Measurements from ENCODE around the gene GALNT9. TPM values are rescaled to one million over a fixed set of nuclear protein-coding genes. Genes with fewer than 3 reads are reported as not detected.

The GALNT9 gene
- polyA plus RNA-seq, 1 experiment: not detected

DNA sequence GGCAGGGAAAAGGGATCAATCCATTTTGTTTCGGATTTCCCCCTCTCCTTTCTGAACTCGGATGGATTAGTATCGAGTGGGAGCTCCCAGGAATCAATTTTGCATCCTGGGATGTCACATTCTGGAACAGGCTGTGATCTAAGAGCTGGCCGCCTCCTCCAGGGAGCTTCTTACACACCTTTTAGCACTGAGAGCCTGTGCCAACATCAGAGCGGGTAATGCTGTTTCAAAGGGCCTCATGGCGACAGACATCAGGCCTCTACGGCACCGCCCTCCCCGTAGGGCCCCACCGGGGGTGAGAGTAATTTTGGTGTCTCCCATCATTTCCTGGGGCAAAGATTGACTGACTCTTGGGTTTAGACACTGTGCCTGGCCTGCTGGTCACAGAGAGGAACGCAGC lies 2.7 kb downstream of the GALNT9 start:
- Histone ChIP-seq H3K4me3 (ENCODE audit: low read depth, low read length) (no peak overlapping the region), H3K36me3 (ENCODE audit: control insufficient read depth, insufficient read depth, low read length) (no peaks in the 10 kb centered on the region), H3K27me3 (ENCODE audit: control insufficient read depth, insufficient read depth, low read length) (peaks cover 13% of the 10 kb centered on the region)
- ChIA-PET CTCF (interaction anchor here (1.4 kb wide), 1 partner anchor 30 kb away, joined by 4 read pairs; no protein-coding TSS in a partner anchor), POLR2A (no interaction called here)
- DNase-seq (ENCODE audit: low read depth): no peak
- TF ChIP-seq, protein P1, sequence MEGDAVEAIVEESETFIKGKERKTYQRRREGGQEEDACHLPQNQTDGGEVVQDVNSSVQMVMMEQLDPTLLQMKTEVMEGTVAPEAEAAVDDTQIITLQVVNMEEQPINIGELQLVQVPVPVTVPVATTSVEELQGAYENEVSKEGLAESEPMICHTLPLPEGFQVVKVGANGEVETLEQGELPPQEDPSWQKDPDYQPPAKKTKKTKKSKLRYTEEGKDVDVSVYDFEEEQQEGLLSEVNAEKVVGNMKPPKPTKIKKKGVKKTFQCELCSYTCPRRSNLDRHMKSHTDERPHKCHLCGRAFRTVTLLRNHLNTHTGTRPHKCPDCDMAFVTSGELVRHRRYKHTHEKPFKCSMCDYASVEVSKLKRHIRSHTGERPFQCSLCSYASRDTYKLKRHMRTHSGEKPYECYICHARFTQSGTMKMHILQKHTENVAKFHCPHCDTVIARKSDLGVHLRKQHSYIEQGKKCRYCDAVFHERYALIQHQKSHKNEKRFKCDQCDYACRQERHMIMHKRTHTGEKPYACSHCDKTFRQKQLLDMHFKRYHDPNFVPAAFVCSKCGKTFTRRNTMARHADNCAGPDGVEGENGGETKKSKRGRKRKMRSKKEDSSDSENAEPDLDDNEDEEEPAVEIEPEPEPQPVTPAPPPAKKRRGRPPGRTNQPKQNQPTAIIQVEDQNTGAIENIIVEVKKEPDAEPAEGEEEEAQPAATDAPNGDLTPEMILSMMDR (IDR thresholded peaks at IDR 0.05; ENCODE audit: insufficient read depth, low read depth, low read length): no peak

DNA sequence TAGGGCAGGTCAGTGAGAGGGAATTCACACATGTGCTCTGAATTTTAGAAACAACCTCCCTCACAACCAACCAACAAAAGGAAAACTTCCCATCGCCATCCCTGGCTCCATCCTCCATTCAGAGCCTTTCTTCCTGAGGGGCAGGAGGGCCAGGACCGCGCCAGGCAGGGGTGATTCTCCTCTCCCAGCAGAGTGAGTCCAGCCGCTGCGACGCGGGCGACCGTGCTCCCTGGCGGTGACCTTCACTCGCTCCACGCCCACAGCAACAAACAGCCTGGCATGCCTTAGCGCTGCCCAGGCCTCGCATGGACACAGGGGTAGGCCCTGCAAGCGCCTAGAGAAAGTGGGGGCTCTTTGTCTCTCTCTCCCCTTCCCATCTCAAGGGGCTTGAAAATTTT lies 3.7 kb downstream of the GALNT9 start:
- Histone ChIP-seq H3K36me3 (ENCODE audit: control insufficient read depth, insufficient read depth, low read length) (no peaks in the 10 kb centered on the region), H3K4me3 (ENCODE audit: low read depth, low read length) (no peak overlapping the region), H3K27me3 (ENCODE audit: control insufficient read depth, insufficient read depth, low read length) (peaks cover 13% of the 10 kb centered on the region)
- POLR2A ChIA-PET: no interaction called here
- DNase-seq (ENCODE audit: low read depth): no peak
- TF ChIP-seq, protein P1 (IDR thresholded peaks at IDR 0.05; ENCODE audit: insufficient read depth, low read depth, low read length): no peak
- CTCF ChIA-PET: no interaction called here

GRCh38 chr12:132324841-132325732 lies 4.3 kb downstream of the GALNT9 start:
- Histone ChIP-seq H3K4me3 (ENCODE audit: low read depth, low read length) (no peak overlapping the region), H3K27me3 (ENCODE audit: control insufficient read depth, insufficient read depth, low read length) (peaks cover 8% of the 10 kb centered on the region), H3K36me3 (ENCODE audit: control insufficient read depth, insufficient read depth, low read length) (no peaks in the 10 kb centered on the region)
- ChIA-PET POLR2A (no interaction called here), CTCF (no interaction called here)
- TF ChIP-seq, protein P1 (IDR thresholded peaks at IDR 0.05; ENCODE audit: insufficient read depth, low read depth, low read length): no peak
- no peak for DNase-seq (ENCODE audit: low read depth)

DNA sequence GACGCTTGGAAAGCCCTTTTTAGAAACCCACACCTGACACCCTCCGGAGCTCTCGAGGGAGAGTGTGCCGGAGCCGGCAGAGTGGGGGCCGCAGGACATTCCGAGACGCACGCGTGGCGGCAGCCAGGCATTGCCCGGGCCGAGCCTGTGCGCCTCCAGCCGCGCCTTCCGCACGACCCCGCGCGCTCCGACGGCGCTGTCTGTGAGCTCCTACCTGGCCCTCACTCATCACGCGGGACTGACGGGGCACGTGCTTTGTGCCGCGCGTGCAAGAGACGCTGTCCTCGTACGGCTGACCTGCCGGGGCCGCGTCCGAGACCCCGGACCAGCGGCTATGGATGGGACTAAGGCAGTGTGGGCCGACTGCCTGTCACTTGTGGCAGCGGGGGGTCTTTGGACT lies 5.2 kb downstream of the GALNT9 start:
- TF ChIP-seq, protein P1 (IDR thresholded peaks at IDR 0.05; ENCODE audit: insufficient read depth, low read depth, low read length): no peak
- H3K27me3 ChIP-seq (ENCODE audit: control insufficient read depth, insufficient read depth, low read length): peaks cover 8% of the 10 kb centered on the region
- CTCF ChIA-PET: no interaction called here
- DNase-seq (ENCODE audit: low read depth): no peak
- H3K36me3 ChIP-seq (ENCODE audit: control insufficient read depth, insufficient read depth, low read length): no peaks in the 10 kb centered on the region
- H3K4me3 ChIP-seq (ENCODE audit: low read depth, low read length): no peak overlapping the region
- POLR2A ChIA-PET: no interaction called here

DNA sequence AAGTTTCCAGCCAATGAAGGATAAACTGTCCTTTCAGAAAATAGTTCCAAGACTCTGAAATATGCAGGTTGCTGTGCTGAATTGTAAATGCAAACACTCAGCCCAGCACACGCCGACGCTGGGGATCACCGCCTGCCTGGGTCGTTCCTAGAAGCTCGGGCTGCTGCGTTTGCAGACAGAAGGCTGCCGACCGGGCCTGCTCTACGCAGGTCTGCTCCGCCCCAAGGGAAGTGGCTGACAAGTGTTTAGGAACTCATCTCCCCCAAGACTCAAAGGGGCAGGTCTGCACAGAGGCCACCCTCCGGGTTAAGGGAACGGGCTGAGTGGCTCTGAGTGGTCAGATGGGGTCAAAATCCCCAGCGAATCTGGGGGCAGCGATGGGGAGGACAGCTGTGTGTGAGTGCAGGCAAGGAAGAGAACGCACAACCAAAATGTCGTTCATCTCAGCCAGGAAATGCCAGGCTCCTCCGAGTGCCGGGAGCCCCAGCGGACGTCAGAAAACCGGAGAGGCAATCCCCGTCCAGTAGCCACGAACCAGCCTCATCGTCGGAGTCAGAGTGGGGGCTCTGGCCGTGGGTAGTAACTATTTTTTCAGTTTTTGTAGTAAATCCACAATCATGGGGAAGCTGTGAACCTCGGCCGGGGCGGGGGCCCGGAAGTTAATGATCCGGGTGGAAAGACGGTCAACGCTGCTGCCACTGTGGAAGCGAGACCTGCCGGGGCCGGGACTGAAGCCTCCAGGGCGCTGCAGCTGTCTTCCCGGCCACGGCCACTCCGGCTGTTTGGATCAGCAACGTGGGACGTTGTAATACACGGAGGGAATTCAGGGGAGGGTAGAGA lies 6.0 kb downstream of the GALNT9 start:
- no peak overlapping the region for H3K4me3 ChIP-seq (ENCODE audit: low read depth, low read length)
- H3K36me3 ChIP-seq (ENCODE audit: control insufficient read depth, insufficient read depth, low read length): no peaks in the 10 kb centered on the region
- peaks cover 6% of the 10 kb centered on the region for H3K27me3 ChIP-seq (ENCODE audit: control insufficient read depth, insufficient read depth, low read length)
- ChIA-PET CTCF (no interaction called here), POLR2A (no interaction called here)
- TF ChIP-seq, protein P1 (IDR thresholded peaks at IDR 0.05; ENCODE audit: insufficient read depth, low read depth, low read length): no peak
- DNase-seq (ENCODE audit: low read depth): no peak

All from BJ (cell line).